Lung (tissue), 12 donors: ENCODE data around the gene HPS3. TPM values are rescaled to one million over a fixed set of nuclear protein-coding genes. Genes with fewer than 3 reads are reported as not detected.

ENCODE experiments used
- ATAC-seq: fragments of 200-7000 bp; cut with Tn5 transposase; one replicate; pipeline ENCODE4 v1.9.1; 2020; ENCODE audit warnings: moderate number of reproducible peaks; ENCODE audit not compliant: insufficient read depth, low FRiP score
- DNase-seq, 3 donors: peaks; one replicate each; pipeline ENCODE4 v3.0.0-alpha.2; 2013 to 2017
- H3K27ac ChIP-seq, 2 donors: one replicate each; pipeline ENCODE4 v1.5.1; 2013; ENCODE audit warnings: mild to moderate bottlenecking in 2 of 2, moderate library complexity in 2 of 2, control low read depth in 1 of 2, inconsistent platforms in 1 of 2, low read depth in 1 of 2, low read length in 1 of 2
- H3K27me3 ChIP-seq, 3 donors: one replicate each; pipeline ENCODE4 v1.5.1; 2013; ENCODE audit warnings: low read length in 2 of 3; ENCODE audit not compliant: control insufficient read depth in 3 of 3, insufficient read depth in 3 of 3
- H3K36me3 ChIP-seq, 4 donors: one replicate each; pipeline ENCODE4 v1.5.1; 2013; ENCODE audit warnings: low read length in 4 of 4, mild to moderate bottlenecking in 1 of 4, moderate library complexity in 1 of 4; ENCODE audit not compliant: control insufficient read depth in 4 of 4, insufficient read depth in 4 of 4
- H3K4me1 ChIP-seq, 5 donors: one replicate each; pipeline ENCODE4 v1.5.1; 2013; ENCODE audit warnings: low read length in 5 of 5, mild to moderate bottlenecking in 2 of 5, moderate library complexity in 1 of 5; ENCODE audit not compliant: control insufficient read depth in 5 of 5, insufficient read depth in 5 of 5
- H3K4me3 ChIP-seq: one replicate; pipeline ENCODE4 v1.5.1; 2013; ENCODE audit warnings: mild to moderate bottlenecking, control low read depth, moderate library complexity
- H3K9ac ChIP-seq, 2 donors: one replicate each; pipeline ENCODE4 v1.5.1; 2013; ENCODE audit warnings: low read length in 2 of 2, control low read depth in 1 of 2; ENCODE audit not compliant: insufficient read depth in 1 of 2
- H3K9me3 ChIP-seq, 4 donors: one replicate each; pipeline ENCODE4 v1.5.1; 2013; ENCODE audit warnings: low read length in 3 of 4, mild to moderate bottlenecking in 1 of 4, moderate library complexity in 1 of 4; ENCODE audit not compliant: control insufficient read depth in 4 of 4, insufficient read depth in 3 of 4
- WGBS, 2 donors: extraction: QIAGEN DNeasy Blood & Tissue Kit; methylation state at CpG; one replicate each; pipeline ENCODE4 v1.1.7; 2013; 5-methylcytosine and 5-hydroxymethylcytosine counted together
- polyA plus RNA-seq, 2 donors: library from polyadenylated mRNA; stranded (reverse); fragments of 200-250 nt; gene quantifications; one replicate each; pipeline ENCODE4 v1.2.1, GENCODE V29; 2013
- total RNA-seq, 2 donors: library from RNA; depleted of rRNA in 1 of 2; stranded (reverse); fragments of >200 nt in 1 of 2; gene quantifications; one replicate each; pipeline ENCODE4 v1.2.1, GENCODE V29; 2014 to 2021
- TF ChIP-seq, protein P1 (sequence below): IDR thresholded peaks from 2 replicates; pipeline ENCODE4 v1.5.1; 2012; ENCODE audit warnings: mild to moderate bottlenecking; ENCODE audit errors: control extremely low read depth, extremely low read depth
- donor health status: control.
- donor health status: control.
- donor health status: Bipolar disorder and iron deficiency.
- donor health status: healthy.
- donor health status: DM: yes; HTN: yes; CAD: no.

Gene HPS3
- total and polyA plus RNA-seq, 4 donors: 9.3 to 43.7 (median 15.9) TPM

GRCh38 chr3:149118724-149119123 lies 10.7 kb upstream of the HPS3 start:
- TF ChIP-seq, protein P1, sequence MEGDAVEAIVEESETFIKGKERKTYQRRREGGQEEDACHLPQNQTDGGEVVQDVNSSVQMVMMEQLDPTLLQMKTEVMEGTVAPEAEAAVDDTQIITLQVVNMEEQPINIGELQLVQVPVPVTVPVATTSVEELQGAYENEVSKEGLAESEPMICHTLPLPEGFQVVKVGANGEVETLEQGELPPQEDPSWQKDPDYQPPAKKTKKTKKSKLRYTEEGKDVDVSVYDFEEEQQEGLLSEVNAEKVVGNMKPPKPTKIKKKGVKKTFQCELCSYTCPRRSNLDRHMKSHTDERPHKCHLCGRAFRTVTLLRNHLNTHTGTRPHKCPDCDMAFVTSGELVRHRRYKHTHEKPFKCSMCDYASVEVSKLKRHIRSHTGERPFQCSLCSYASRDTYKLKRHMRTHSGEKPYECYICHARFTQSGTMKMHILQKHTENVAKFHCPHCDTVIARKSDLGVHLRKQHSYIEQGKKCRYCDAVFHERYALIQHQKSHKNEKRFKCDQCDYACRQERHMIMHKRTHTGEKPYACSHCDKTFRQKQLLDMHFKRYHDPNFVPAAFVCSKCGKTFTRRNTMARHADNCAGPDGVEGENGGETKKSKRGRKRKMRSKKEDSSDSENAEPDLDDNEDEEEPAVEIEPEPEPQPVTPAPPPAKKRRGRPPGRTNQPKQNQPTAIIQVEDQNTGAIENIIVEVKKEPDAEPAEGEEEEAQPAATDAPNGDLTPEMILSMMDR: no peak
- Histone ChIP-seq H3K4me1 (no peaks in the 10 kb centered on the region), H3K9ac (no peak overlapping the region), H3K4me3 (no peak overlapping the region), H3K9me3 (no peaks in the 10 kb centered on the region), H3K36me3 (no peaks in the 10 kb centered on the region), H3K27ac (no peak overlapping the region), H3K27me3 (no peaks in the 10 kb centered on the region)
- 87 to 92% methylated on average over 9 of the region's 9 CpGs for WGBS, 2 donors
- DNase-seq: no peak
- no peak for ATAC-seq

GRCh38 chr3:149119466-149119865 lies 10.0 kb upstream of the HPS3 start:
- Histone ChIP-seq H3K36me3 (no peaks in the 10 kb centered on the region), H3K4me1 (no peaks in the 10 kb centered on the region), H3K9me3 (no peaks in the 10 kb centered on the region), H3K27ac (no peak overlapping the region), H3K9ac (no peak overlapping the region), H3K27me3 (no peaks in the 10 kb centered on the region), H3K4me3 (no peak overlapping the region)
- ATAC-seq: no peak
- whole genome bisulfite sequencing, 2 donors: 94 to 100% methylated on average over 1 of the region's 1 CpG
- no peak for DNase-seq
- TF ChIP-seq, protein P1: no peak

DNA sequence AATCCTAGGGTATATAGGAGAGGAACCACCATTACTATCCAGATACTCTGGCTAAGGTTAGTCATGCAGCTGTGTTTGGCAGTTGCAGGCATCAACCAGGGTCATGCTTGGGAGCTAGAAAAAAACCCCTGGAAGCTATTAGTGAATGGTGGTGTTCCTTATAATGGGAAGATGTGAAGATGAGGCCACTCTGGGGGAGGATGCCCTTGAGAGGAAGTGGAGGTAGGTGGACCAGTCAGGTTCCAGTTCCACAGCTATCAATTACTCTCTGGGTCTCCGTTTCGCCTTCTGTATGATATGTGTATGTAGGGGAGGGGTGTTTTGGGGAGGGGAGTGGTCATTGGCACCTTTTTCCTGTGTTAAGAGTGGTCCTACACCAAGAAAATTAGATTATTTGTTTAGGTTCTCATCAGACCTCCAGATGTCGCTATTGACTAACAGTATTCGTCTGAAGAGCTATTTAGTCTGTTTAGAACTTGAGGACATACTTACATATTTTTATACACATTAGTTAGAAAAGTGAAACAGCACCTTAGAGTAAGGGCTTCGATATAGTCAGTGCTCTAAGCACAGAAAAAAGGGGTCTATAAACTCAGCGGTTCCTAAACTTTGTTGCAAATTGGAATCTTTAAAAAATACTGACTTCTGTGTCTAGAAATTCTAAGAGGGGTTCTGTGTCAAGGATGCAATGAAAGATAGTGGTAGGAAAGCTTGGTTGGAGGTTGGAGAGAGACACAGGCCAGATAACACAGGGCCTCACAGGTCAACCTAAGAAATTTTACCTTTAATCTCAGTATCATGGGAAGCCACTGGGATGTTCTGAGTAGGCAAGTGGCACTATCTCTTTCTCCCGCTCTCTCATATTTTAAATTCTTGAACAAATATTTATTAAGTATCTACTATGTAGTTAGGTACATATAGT lies 9.1 kb upstream of the HPS3 start:
- ATAC-seq (peak; percentile 78), DNase-seq (peak in 2 of 3 donors; percentile 84 to 88)
- H3K4me1 ChIP-seq: no peaks in the 10 kb centered on the region
- TF ChIP-seq, protein P1: peak; percentile 66
- H3K4me3 ChIP-seq: no peak overlapping the region
- H3K9ac ChIP-seq: no peak overlapping the region
- WGBS, 2 donors: 19% methylated on average over 7 of the region's 7 CpGs
- H3K27me3 ChIP-seq: no peaks in the 10 kb centered on the region
- H3K36me3 ChIP-seq: no peaks in the 10 kb centered on the region
- no peak overlapping the region for H3K27ac ChIP-seq
- H3K9me3 ChIP-seq: no peaks in the 10 kb centered on the region
